ENCODE results near the gene CHST7.

- TF ChIP-seq CTCF (IDR thresholded peaks at IDR 0.05) (no peak), EZH2 (IDR thresholded peaks at IDR 0.05; ENCODE audit: borderline replicate concordance, insufficient read depth, low read depth, low read length, poor library complexity, severe bottlenecking) (no peak)
These were observed 19.6 kb upstream of the CHST7 start for GRCh38 chrX:46553935-46554334.
